Body of pancreas (tissue), 4 donors: Measurements from ENCODE around the gene TDP1. TPM values are rescaled to one million over a fixed set of nuclear protein-coding genes. Genes with fewer than 3 reads are reported as not detected.

Experiments
- ATAC-seq: fragments of 150-250 bp; one replicate; pipeline ENCODE4 v1.9.1; 2016
- DNase-seq, 4 donors: peaks; one replicate each; pipeline ENCODE4 v3.0.0-alpha.2; 2019
- H3K27ac ChIP-seq, 4 donors: fragments of 200-600 bp; sonication (generic); 1 replicate in 3 of 4; 2 replicates in 1 of 4; pipeline versions ENCODE4 v1.5.1 to v1.6.1; 2016 to 2019; ENCODE audit warnings: mild to moderate bottlenecking in 1 of 4, mixed read lengths in 1 of 4, moderate library complexity in 1 of 4
- H3K27me3 ChIP-seq, 2 donors: fragments of 200-600 bp; sonication (generic); one replicate each; pipeline ENCODE4 v1.6.0; 2016; ENCODE audit warnings: mild to moderate bottlenecking in 1 of 2
- H3K36me3 ChIP-seq, 2 donors: fragments of 200-600 bp; sonication (generic); replicated peaks in 1 of 2; 2 replicates each; pipeline ENCODE4 v1.5.1; 2016; ENCODE audit warnings: low read depth in 2 of 2; ENCODE audit not compliant: insufficient read depth in 1 of 2
- H3K4me1 ChIP-seq: fragments of 200-600 bp; sonication (generic); one replicate; pipeline ENCODE4 v1.6.0; 2016
- H3K4me3 ChIP-seq, 2 donors: fragments of 200-600 bp; sonication (generic); 1 replicate in 1 of 2; 2 replicates in 1 of 2; pipeline ENCODE4 v1.5.1; 2016 to 2019
- H3K9me3 ChIP-seq, 3 donors: fragments of 200-600 bp; sonication (generic); 1 replicate in 2 of 3; 2 replicates in 1 of 3; pipeline ENCODE4 v1.5.1; 2016
- CTCF ChIP-seq, 7 experiments: fragments of 450-650 bp in 4 of 7; fragments of 200-600 bp in 3 of 7; sonication (generic) in 3 of 7; IDR thresholded peaks; one replicate each; pipeline ENCODE4 v1.5.1; 2016 to 2019; ENCODE audit warnings: antibody characterized with exemption in 7 of 7
- POLR2A ChIP-seq, 3 donors: fragments of 450-650 bp; IDR thresholded peaks; one replicate each; pipeline ENCODE4 v1.6.1; 2016; ENCODE audit warnings: antibody characterized with exemption in 3 of 3, mild to moderate bottlenecking in 2 of 3
- WGBS, 2 donors: methylation state at CpG; one replicate each; pipeline ENCODE4 v1.1.5; 2017; 5-methylcytosine and 5-hydroxymethylcytosine counted together
- intact Hi-C: fragments of 100-400 bp; cut with DNase I; formaldehyde crosslinking; loops from one replicate; pipeline ENCODE4 v1.15.1; 2023
- total RNA-seq, 2 donors: library from RNA; depleted of rRNA; stranded (reverse); fragments of >200 nt; gene quantifications; one replicate each; pipeline ENCODE4 v1.1.0, GENCODE V29; 2016

TDP1 gene
- total RNA-seq, 2 donors from 2014 or later: 7.5 to 10.5 TPM

DNA sequence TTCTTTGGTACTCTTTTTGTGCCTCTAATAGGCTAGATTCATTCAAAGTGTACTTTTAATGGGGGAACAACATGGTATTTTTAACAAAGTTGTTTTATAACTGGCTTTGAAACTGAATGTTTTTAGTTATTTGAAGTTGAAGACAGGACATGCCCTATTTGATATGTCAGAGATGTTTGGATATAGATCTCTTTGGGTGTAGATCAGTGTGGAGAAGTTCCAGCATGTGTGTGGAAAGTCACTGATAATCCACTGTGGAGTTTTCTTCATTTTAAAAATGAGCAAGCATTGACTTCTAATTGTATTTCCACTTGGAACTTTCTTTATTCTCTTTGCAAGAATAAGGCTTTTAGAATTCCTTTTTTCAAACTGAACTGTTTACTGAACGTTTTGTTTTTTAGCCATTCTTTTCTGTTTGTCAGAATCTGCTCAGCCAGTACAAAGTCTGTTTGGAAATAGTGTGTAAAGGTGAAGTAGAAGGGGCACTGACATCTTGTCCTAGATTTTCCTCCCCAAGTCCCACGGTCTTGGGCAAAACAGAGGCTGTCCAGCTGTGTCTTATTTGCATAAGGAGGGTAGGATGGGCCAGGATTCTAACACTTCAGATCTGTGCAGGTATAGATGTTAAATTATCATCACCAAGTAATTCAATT is 35.0 kb downstream of the TDP1 start:
- Histone ChIP-seq H3K36me3 (peaks cover 0 to 13% of the 10 kb centered on the region in 2 donors), H3K4me1 (no peaks in the 10 kb centered on the region), H3K9me3 (no peaks in the 10 kb centered on the region), H3K4me3 (no peak overlapping the region), H3K27ac (no peak overlapping the region), H3K27me3 (no peaks in the 10 kb centered on the region)
- DNase-seq: no peak
- TF ChIP-seq POLR2A (IDR thresholded peaks at IDR 0.05): no peak
- TF ChIP-seq CTCF (IDR thresholded peaks at IDR 0.05): no peak
- intact Hi-C loops: no loop called here
- 27 to 49% methylated on average over 2 of the region's 2 CpGs for WGBS, 2 donors
- no peak for ATAC-seq

DNA sequence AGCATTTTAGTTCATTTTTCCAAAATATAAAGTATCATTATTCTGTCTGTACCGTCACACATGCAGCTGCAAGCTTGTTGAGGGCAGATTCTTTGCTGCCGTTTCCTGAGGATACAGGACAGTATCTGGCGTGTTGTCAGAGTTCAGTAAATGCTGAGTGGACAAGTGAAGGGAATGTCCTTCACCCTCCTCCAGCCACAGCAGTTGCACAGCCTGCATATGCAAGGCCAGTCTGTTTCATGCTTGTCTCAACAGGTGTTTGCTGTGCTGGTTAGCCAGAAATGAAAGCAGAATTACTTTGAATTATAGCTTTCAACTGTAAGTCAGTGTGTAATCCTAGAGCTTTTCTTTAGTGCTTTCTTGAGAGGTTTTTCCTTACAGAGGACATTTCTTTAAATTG is 36.5 kb downstream of the TDP1 start:
- TF ChIP-seq POLR2A (IDR thresholded peaks at IDR 0.05) (no peak), CTCF (IDR thresholded peaks at IDR 0.05) (no peak)
- DNase-seq: no peak
- Histone ChIP-seq H3K27me3 (no peaks in the 10 kb centered on the region), H3K9me3 (no peaks in the 10 kb centered on the region), H3K27ac (no peak overlapping the region), H3K4me1 (no peaks in the 10 kb centered on the region), H3K36me3 (peaks cover 0 to 10% of the 10 kb centered on the region in 2 donors), H3K4me3 (no peak overlapping the region)
- intact Hi-C loops: no loop called here
- 93 to 98% methylated on average over 3 of the region's 3 CpGs for WGBS, 2 donors
- no peak for ATAC-seq

GRCh38 chr14:89996963-89997362 is 41.2 kb downstream of the TDP1 start:
- DNase-seq: no peak
- intact Hi-C loops: no loop called here
- peaks cover 0 to 10% of the 10 kb centered on the region in 2 donors for H3K36me3 ChIP-seq

DNA sequence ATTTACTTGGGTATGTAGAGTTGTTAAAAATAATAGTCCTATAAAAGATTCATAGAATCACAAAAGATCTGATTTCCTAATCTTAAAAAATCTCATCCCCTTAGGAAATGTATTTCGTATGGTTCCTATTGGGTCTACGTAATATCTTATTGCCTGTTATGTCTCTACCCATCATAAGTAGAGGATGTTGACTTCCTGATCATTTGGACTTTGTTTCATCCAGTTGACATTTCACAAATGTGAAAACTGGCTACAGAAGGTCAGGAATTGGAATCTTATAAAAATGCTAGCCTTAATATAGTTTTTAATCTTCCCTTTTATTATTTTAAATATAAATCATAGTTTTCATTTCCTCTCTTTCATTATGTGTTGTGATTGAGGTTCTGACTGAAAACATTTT is 45.2 kb downstream of the TDP1 start:
- H3K9me3 ChIP-seq: no peaks in the 10 kb centered on the region
- no peaks in the 10 kb centered on the region for H3K27me3 ChIP-seq
- H3K4me3 ChIP-seq: no peak overlapping the region
- H3K27ac ChIP-seq: no peak overlapping the region
- peaks cover 0 to 9% of the 10 kb centered on the region in 2 donors for H3K36me3 ChIP-seq
- intact Hi-C loops: no loop called here
- H3K4me1 ChIP-seq: no peaks in the 10 kb centered on the region
- WGBS, 2 donors: 91 to 94% methylated on average over 2 of the region's 2 CpGs
- TF ChIP-seq CTCF (IDR thresholded peaks at IDR 0.05) (no peak), POLR2A (IDR thresholded peaks at IDR 0.05) (no peak)
- DNase-seq: no peak
- ATAC-seq: no peak

More at GRCh38 chr14:89996963-89997362, 41.2 kb downstream of the TDP1 start:
- TF ChIP-seq POLR2A (IDR thresholded peaks at IDR 0.05) (no peak), CTCF (IDR thresholded peaks at IDR 0.05) (no peak)
- Histone ChIP-seq H3K9me3 (no peaks in the 10 kb centered on the region), H3K4me3 (no peak overlapping the region), H3K27me3 (no peaks in the 10 kb centered on the region), H3K27ac (no peak overlapping the region), H3K4me1 (no peaks in the 10 kb centered on the region)
- ATAC-seq: no peak
- 91 to 100% methylated on average over 1 of the region's 1 CpG for WGBS, 2 donors
